ENCODE measurements around the gene DNASE1L1. TPM values are rescaled to one million over a fixed set of nuclear protein-coding genes. Genes with fewer than 3 reads are reported as not detected.

The DNASE1L1 gene
- total and polyA plus RNA-seq, 2 experiments from 2014 or later: 22.6 to 36.1 TPM

- Histone ChIP-seq H3K4me2 (no peak overlapping the region), H3K79me2 (peaks cover 30% of the 10 kb centered on the region), H3K9me2 (replicated peaks; ENCODE audit: insufficient read depth) (no peaks in the 10 kb centered on the region), H3K27me3 (no peaks in the 10 kb centered on the region), H3K27ac (no peak overlapping the region), H3K36me3 (replicated peaks; ENCODE audit: insufficient read depth, low read depth) (no peaks in the 10 kb centered on the region), H3K9me3 (ENCODE audit: low read depth) (no peaks in the 10 kb centered on the region), H3K4me3 (no peak overlapping the region), H4K20me1 (ENCODE audit: insufficient read depth, poor library complexity, severe bottlenecking) (no peaks in the 10 kb centered on the region), H3K4me1 (ENCODE audit: insufficient read depth) (no peaks in the 10 kb centered on the region), H2AFZ (no peak overlapping the region)
- WGBS (ENCODE audit: low lambda C conversion rate, missing lambda C conversion rate): 97% methylated on average over 8 of the region's 8 CpGs
- DNase-seq (ENCODE audit: low spot score): no peak
- TF ChIP-seq EZH2phosphoT487 (IDR thresholded peaks at IDR 0.05; ENCODE audit: low read depth, severe bottlenecking, unreplicated experiment): no peak
- TF ChIP-seq EZH2 (IDR thresholded peaks at IDR 0.05; ENCODE audit: borderline replicate concordance): no peak
- TF ChIP-seq CTCF (IDR thresholded peaks at IDR 0.05; ENCODE audit: poor library complexity): no peak
These were observed 23.2 kb upstream of the DNASE1L1 start for GRCh38 chrX:154432210-154432609.

- no peak overlapping the region for H3K27ac ChIP-seq
These were observed 22.3 kb upstream of the DNASE1L1 start for GRCh38 chrX:154431341-154431740.

GRCh38 chrX:154430916-154431315, 21.9 kb upstream of the DNASE1L1 start:
- Histone ChIP-seq H4K20me1 (ENCODE audit: insufficient read depth, poor library complexity, severe bottlenecking) (no peaks in the 10 kb centered on the region), H3K36me3 (replicated peaks; ENCODE audit: insufficient read depth, low read depth) (no peaks in the 10 kb centered on the region), H3K4me2 (peak overlapping the region; percentile 85), H3K9me3 (ENCODE audit: low read depth) (no peaks in the 10 kb centered on the region), H3K4me1 (ENCODE audit: insufficient read depth) (no peaks in the 10 kb centered on the region), H3K4me3 (no peak overlapping the region), H3K27ac (no peak overlapping the region), H2AFZ (no peak overlapping the region), H3K79me2 (peaks cover 28% of the 10 kb centered on the region), H3K27me3 (no peaks in the 10 kb centered on the region), H3K9me2 (replicated peaks; ENCODE audit: insufficient read depth) (no peaks in the 10 kb centered on the region)
- 61% methylated on average over 7 of the region's 7 CpGs for WGBS (ENCODE audit: low lambda C conversion rate, missing lambda C conversion rate)
- no peak for TF ChIP-seq CTCF (IDR thresholded peaks at IDR 0.05; ENCODE audit: poor library complexity)
- no peak for TF ChIP-seq EZH2 (IDR thresholded peaks at IDR 0.05; ENCODE audit: borderline replicate concordance)
- TF ChIP-seq EZH2phosphoT487 (IDR thresholded peaks at IDR 0.05; ENCODE audit: low read depth, severe bottlenecking, unreplicated experiment): no peak
- DNase-seq (ENCODE audit: low spot score): no peak

More at GRCh38 chrX:154431341-154431740, 22.3 kb upstream of the DNASE1L1 start:
- Histone ChIP-seq H3K79me2 (peaks cover 28% of the 10 kb centered on the region), H2AFZ (no peak overlapping the region), H3K36me3 (replicated peaks; ENCODE audit: insufficient read depth, low read depth) (no peaks in the 10 kb centered on the region), H4K20me1 (ENCODE audit: insufficient read depth, poor library complexity, severe bottlenecking) (no peaks in the 10 kb centered on the region), H3K27me3 (no peaks in the 10 kb centered on the region), H3K4me1 (ENCODE audit: insufficient read depth) (no peaks in the 10 kb centered on the region), H3K4me2 (no peak overlapping the region), H3K9me3 (ENCODE audit: low read depth) (no peaks in the 10 kb centered on the region), H3K4me3 (no peak overlapping the region), H3K9me2 (replicated peaks; ENCODE audit: insufficient read depth) (no peaks in the 10 kb centered on the region)
- DNase-seq (ENCODE audit: low spot score): no peak
- 78% methylated on average over 3 of the region's 5 CpGs for WGBS (ENCODE audit: low lambda C conversion rate, missing lambda C conversion rate)
- TF ChIP-seq EZH2 (IDR thresholded peaks at IDR 0.05; ENCODE audit: borderline replicate concordance): no peak
- TF ChIP-seq CTCF (IDR thresholded peaks at IDR 0.05; ENCODE audit: poor library complexity): no peak
- no peak for TF ChIP-seq EZH2phosphoT487 (IDR thresholded peaks at IDR 0.05; ENCODE audit: low read depth, severe bottlenecking, unreplicated experiment)

GRCh38 chrX:154430479-154430878, 21.4 kb upstream of the DNASE1L1 start:
- no peaks in the 10 kb centered on the region for H3K36me3 ChIP-seq (replicated peaks; ENCODE audit: insufficient read depth, low read depth)
- no peaks in the 10 kb centered on the region for H3K9me3 ChIP-seq (ENCODE audit: low read depth)
- no peak overlapping the region for H2AFZ ChIP-seq
- H4K20me1 ChIP-seq (ENCODE audit: insufficient read depth, poor library complexity, severe bottlenecking): no peaks in the 10 kb centered on the region
- peak overlapping the region; percentile 85 for H3K4me2 ChIP-seq
- TF ChIP-seq EZH2phosphoT487 (IDR thresholded peaks at IDR 0.05; ENCODE audit: low read depth, severe bottlenecking, unreplicated experiment) (no peak), EZH2 (IDR thresholded peaks at IDR 0.05; ENCODE audit: borderline replicate concordance) (no peak), CTCF (IDR thresholded peaks at IDR 0.05; ENCODE audit: poor library complexity) (no peak)
- H3K4me3 ChIP-seq: no peak overlapping the region
- no peaks in the 10 kb centered on the region for H3K27me3 ChIP-seq
- no peak for DNase-seq (ENCODE audit: low spot score)
- H3K27ac ChIP-seq: no peak overlapping the region
- H3K79me2 ChIP-seq: peaks cover 28% of the 10 kb centered on the region
- 83% methylated on average over 6 of the region's 6 CpGs for WGBS (ENCODE audit: low lambda C conversion rate, missing lambda C conversion rate)
- no peaks in the 10 kb centered on the region for H3K9me2 ChIP-seq (replicated peaks; ENCODE audit: insufficient read depth)
- H3K4me1 ChIP-seq (ENCODE audit: insufficient read depth): no peaks in the 10 kb centered on the region
